ENCODE measurements around the gene WDFY4. TPM values are rescaled to one million over a fixed set of nuclear protein-coding genes. Genes with fewer than 3 reads are reported as not detected.

WDFY4 gene
- total RNA-seq, 1 experiment from 2014 or later: not detected

GRCh38 chr10:48667960-48668590 is 16.6 kb upstream of the WDFY4 start:
- no peak overlapping the region for H2BK15ac ChIP-seq (ENCODE audit: low read depth, low read length)
- H3T11ph ChIP-seq (ENCODE audit: low read length): no peak overlapping the region
- Mint-ChIP-seq H3K9me3 (peaks cover 6 to 11% of the 10 kb centered on the region in 2 experiments; a peak in 4 of 5 replicates), H3K36me3 (ENCODE audit: insufficient read depth in 1 of 3, low read depth in 3 of 3) (peaks cover 0 to 5% (median 0%) of the 10 kb centered on the region in 3 experiments; a peak in 1 of 7 replicates), H3K4me3 (no peak overlapping the region), H3K27ac (no peak overlapping the region), H3K27me3 (ENCODE audit: low read depth) (peaks cover 10% of the 10 kb centered on the region), H3K4me1 (peaks cover 8 to 17% of the 10 kb centered on the region in 2 experiments)
- H4K8ac ChIP-seq (replicated peaks; ENCODE audit: insufficient read length, low read depth, low read length): no peak overlapping the region
- no CpG with 5 or more reads among the region's 8 CpGs for WGBS (ENCODE audit: extremely low coverage, insufficient read length, low lambda C conversion rate)
- H2AFZ ChIP-seq (ENCODE audit: low read length): no peak overlapping the region
- no peak overlapping the region for H3K4ac ChIP-seq (ENCODE audit: low read depth, low read length)
- H2BK12ac ChIP-seq (ENCODE audit: insufficient read length, low read depth, low read length): no peak overlapping the region
- DNase-seq: no peak
- H2BK20ac ChIP-seq (ENCODE audit: low read depth, low read length, poor library complexity, severe bottlenecking): no peak overlapping the region
- no peaks in the 10 kb centered on the region for H3K79me2 ChIP-seq (ENCODE audit: insufficient read depth, low read length)
- H3K23me2 ChIP-seq (ENCODE audit: insufficient read length, low read depth, low read length, poor library complexity, severe bottlenecking): no peaks in the 10 kb centered on the region
- no peaks in the 10 kb centered on the region for H3K79me1 ChIP-seq (ENCODE audit: insufficient read depth, low read depth, low read length, poor library complexity, severe bottlenecking)
- TF ChIP-seq, protein P1, sequence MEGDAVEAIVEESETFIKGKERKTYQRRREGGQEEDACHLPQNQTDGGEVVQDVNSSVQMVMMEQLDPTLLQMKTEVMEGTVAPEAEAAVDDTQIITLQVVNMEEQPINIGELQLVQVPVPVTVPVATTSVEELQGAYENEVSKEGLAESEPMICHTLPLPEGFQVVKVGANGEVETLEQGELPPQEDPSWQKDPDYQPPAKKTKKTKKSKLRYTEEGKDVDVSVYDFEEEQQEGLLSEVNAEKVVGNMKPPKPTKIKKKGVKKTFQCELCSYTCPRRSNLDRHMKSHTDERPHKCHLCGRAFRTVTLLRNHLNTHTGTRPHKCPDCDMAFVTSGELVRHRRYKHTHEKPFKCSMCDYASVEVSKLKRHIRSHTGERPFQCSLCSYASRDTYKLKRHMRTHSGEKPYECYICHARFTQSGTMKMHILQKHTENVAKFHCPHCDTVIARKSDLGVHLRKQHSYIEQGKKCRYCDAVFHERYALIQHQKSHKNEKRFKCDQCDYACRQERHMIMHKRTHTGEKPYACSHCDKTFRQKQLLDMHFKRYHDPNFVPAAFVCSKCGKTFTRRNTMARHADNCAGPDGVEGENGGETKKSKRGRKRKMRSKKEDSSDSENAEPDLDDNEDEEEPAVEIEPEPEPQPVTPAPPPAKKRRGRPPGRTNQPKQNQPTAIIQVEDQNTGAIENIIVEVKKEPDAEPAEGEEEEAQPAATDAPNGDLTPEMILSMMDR (conservative IDR thresholded peaks at IDR 0.05): no peak
- no peak overlapping the region for H2BK5ac ChIP-seq (ENCODE audit: insufficient read length, low read length)
- no peak overlapping the region for H3K9ac ChIP-seq (ENCODE audit: extremely low read depth, insufficient read length, low read length)
- no peaks in the 10 kb centered on the region for H4K20me1 ChIP-seq (ENCODE audit: control insufficient read depth, insufficient read depth, insufficient read length)
- no peak overlapping the region for H2BK120ac ChIP-seq (ENCODE audit: low read depth, low read length, poor library complexity, severe bottlenecking)
- H3K27me3 ChIP-seq (ENCODE audit: insufficient read depth, low read length): no peaks in the 10 kb centered on the region
- no peaks in the 10 kb centered on the region for H3K4me1 ChIP-seq (ENCODE audit: insufficient read depth, low read length)
- no peak overlapping the region for H4K91ac ChIP-seq (ENCODE audit: insufficient read length, low read depth, low read length)
- H3K27ac ChIP-seq (ENCODE audit: insufficient read length, low read depth, low read length): no peak overlapping the region
- no peak overlapping the region for H3K56ac ChIP-seq (ENCODE audit: insufficient read length, low read depth, low read length)
- no peak overlapping the region for H3K14ac ChIP-seq (ENCODE audit: insufficient read depth, low read length)
- no peak overlapping the region for H3K23ac ChIP-seq (ENCODE audit: insufficient read length, low read depth, low read length)
- no peak overlapping the region for H4K5ac ChIP-seq (ENCODE audit: insufficient read length, low read depth, low read length)
- H3K4me2 ChIP-seq (ENCODE audit: insufficient read depth, insufficient read length, low read length): no peak overlapping the region
- no peak overlapping the region for H3K18ac ChIP-seq (ENCODE audit: insufficient read length, low read depth, low read length)
- no peaks in the 10 kb centered on the region for H3K9me3 ChIP-seq (ENCODE audit: control insufficient read depth, low read depth, low read length)
- H2AK5ac ChIP-seq (ENCODE audit: insufficient read length, low read length): no peak overlapping the region

All from H9 (cell line).